ENCODE results near the gene DEPDC1. TPM values are rescaled to one million over a fixed set of nuclear protein-coding genes. Genes with fewer than 3 reads are reported as not detected.
A peak's percentile ranks its signal among the peaks of the same experiment; 100 is the strongest.

Gene DEPDC1
- total and polyA plus RNA-seq, 3 donors from 2014 or later: 7.7 to 12.7 (median 10.8) TPM

GRCh38 chr1:68506386-68506785 lies 9.5 kb upstream of the DEPDC1 start:
- WGBS, 2 donors: 94 to 95% methylated on average over 3 of the region's 3 CpGs
- H3K9me3 ChIP-seq: no peaks in the 10 kb centered on the region
- intact Hi-C loops (cut with DNase I; ENCODE audit: low total_unique reads): no loop called here
- no peaks in the 10 kb centered on the region for H3K27me3 ChIP-seq
- H3K27ac ChIP-seq: no peak overlapping the region
- DNase-seq: no peak
- TF ChIP-seq CTCF (IDR thresholded peaks at IDR 0.05): no peak
- no peak for TF ChIP-seq POLR2A (IDR thresholded peaks at IDR 0.05)
- no peaks in the 10 kb centered on the region for H3K36me3 ChIP-seq (ENCODE audit: low read depth, missing control alignments)
- H3K4me1 ChIP-seq: no peaks in the 10 kb centered on the region
- H3K4me3 ChIP-seq: no peak overlapping the region

- intact Hi-C loops (cut with DNase I; ENCODE audit: low total_unique reads): no loop called here
- Histone ChIP-seq H3K36me3 (ENCODE audit: low read depth, missing control alignments) (no peaks in the 10 kb centered on the region), H3K4me1 (no peaks in the 10 kb centered on the region)
These were observed 6.2 kb upstream of the DEPDC1 start for GRCh38 chr1:68503085-68503484.

DNA sequence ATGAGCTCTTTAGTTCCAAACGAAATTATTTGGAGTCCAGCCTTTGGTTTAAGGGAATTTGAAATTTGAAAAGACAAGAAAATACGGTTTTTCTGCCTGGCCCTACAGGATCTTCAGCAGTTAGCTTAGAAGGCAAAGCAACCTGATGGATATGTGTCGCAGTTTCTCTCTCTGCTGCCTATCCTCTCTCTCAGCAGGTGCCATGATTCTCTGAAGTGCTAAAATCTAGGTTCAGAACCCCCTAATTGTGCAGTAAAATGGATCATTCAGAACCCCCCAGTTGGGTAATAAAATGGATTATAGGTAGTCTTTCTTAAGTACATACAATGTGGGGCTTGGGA lies 446 bp upstream of the DEPDC1 start:
- Histone ChIP-seq H3K9me3 (no peaks in the 10 kb centered on the region), H3K4me3 (peak overlapping the region; percentile 57 to 69), H3K4me1 (peaks cover 8% of the 10 kb centered on the region), H3K36me3 (ENCODE audit: low read depth, missing control alignments) (no peaks in the 10 kb centered on the region), H3K27me3 (no peaks in the 10 kb centered on the region), H3K27ac (peak overlapping the region; percentile 40 to 73)
- no peak for DNase-seq
- TF ChIP-seq CTCF (IDR thresholded peaks at IDR 0.05) (no peak), POLR2A (IDR thresholded peaks at IDR 0.05) (no peak)
- intact Hi-C loops (cut with DNase I; ENCODE audit: low total_unique reads): no loop called here
- 3 to 10% methylated on average over 3 of the region's 3 CpGs for WGBS, 2 donors

More at GRCh38 chr1:68503085-68503484, 6.2 kb upstream of the DEPDC1 start:
- Histone ChIP-seq H3K27ac (no peak overlapping the region), H3K27me3 (no peaks in the 10 kb centered on the region), H3K9me3 (no peaks in the 10 kb centered on the region), H3K4me3 (no peak overlapping the region)
- no peak for TF ChIP-seq CTCF (IDR thresholded peaks at IDR 0.05)
- no peak for TF ChIP-seq POLR2A (IDR thresholded peaks at IDR 0.05)
- DNase-seq: no peak

DNA sequence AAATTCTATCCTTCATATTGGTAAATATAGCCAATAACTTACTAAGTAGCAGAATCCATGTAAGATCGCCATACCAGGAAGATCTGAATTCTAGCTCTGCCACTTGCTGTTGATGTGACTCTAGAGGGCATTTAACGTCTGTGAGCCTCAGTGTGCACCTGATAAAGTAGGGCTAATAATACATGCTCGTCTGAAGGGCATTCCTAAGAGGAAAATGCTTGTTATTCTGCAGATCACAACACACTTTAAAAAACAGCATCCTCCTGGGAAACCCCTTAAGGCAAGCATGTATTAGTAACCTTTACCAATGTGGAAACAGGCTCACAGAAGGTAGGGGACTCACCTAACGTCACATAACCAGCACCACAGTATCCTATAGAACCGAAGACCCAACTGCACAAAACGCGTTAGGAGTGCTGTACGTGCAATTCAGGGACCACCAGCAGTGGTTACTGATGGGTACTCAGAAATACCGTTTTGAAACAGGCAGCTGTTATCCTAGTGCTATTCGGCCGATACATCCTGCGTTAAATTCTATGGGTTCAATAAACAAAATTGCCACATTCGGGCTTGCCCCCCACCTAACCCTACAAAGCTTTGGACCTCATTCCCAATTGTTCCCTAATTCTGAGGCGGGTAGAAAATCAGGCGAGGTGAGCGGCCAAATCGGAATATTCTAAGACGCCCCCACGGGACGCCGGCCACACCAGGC lies 758 bp downstream of the DEPDC1 start:
- Histone ChIP-seq H3K4me1 (peaks cover 8% of the 10 kb centered on the region), H3K36me3 (ENCODE audit: low read depth, missing control alignments) (no peaks in the 10 kb centered on the region), H3K4me3 (peak overlapping the region; percentile 57 to 69), H3K27me3 (no peaks in the 10 kb centered on the region), H3K9me3 (no peaks in the 10 kb centered on the region), H3K27ac (peak overlapping the region; percentile 40 to 73)
- TF ChIP-seq CTCF (IDR thresholded peaks at IDR 0.05) (no peak), POLR2A (IDR thresholded peaks at IDR 0.05) (no peak)
- WGBS, 2 donors: 7 to 9% methylated on average over 17 to 21 of the region's 21 CpGs
- intact Hi-C loops (cut with DNase I; ENCODE audit: low total_unique reads): no loop called here
- no peak for DNase-seq

DNA sequence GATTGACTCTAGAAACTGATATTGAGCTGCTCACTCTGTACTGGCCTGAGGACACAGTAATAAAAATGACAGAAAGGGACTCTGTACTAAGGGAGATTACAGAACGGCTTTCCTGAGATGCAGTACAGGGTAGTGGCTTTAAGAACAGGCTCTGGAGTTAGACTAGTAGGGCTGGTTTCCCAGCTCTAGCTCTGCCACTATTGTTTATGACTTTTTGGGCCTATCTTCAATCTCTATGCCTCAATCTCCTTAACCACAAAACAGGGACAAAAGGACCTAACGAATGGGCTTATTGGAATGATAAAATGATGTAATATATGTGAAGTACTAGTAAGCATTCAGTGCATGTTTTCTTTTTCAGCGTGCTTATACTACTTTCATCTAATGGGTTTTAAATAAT lies 1.4 kb downstream of the DEPDC1 start:
- H3K27me3 ChIP-seq: no peaks in the 10 kb centered on the region
- no peaks in the 10 kb centered on the region for H3K36me3 ChIP-seq (ENCODE audit: low read depth, missing control alignments)
- TF ChIP-seq POLR2A (IDR thresholded peaks at IDR 0.05): no peak
- H3K27ac ChIP-seq: no peak overlapping the region
- DNase-seq: no peak
- 56 to 75% methylated on average over 3 of the region's 3 CpGs for WGBS, 2 donors
- intact Hi-C loops (cut with DNase I; ENCODE audit: low total_unique reads): no loop called here
- no peaks in the 10 kb centered on the region for H3K9me3 ChIP-seq
- H3K4me1 ChIP-seq: peaks cover 8% of the 10 kb centered on the region
- H3K4me3 ChIP-seq: no peak overlapping the region
